ENCODE results near the gene ATP1A2. TPM values are rescaled to one million over a fixed set of nuclear protein-coding genes. Genes with fewer than 3 reads are reported as not detected.

The ATP1A2 gene
- total RNA-seq, 1 donor = 0.27 TPM

- H3K4me3 ChIP-seq (ENCODE audit: low read depth, low read length) = no peak overlapping the region
- DNase-seq (ENCODE audit: low read depth) = peak; percentile 7
- TF ChIP-seq CTCF (IDR thresholded peaks at IDR 0.05; ENCODE audit: insufficient read depth, low read length) = peak; percentile 10
Observed at GRCh38 chr1:160163615-160164014, 48.1 kb downstream of the ATP1A2 start.

- TF ChIP-seq CTCF (IDR thresholded peaks at IDR 0.05; ENCODE audit: insufficient read depth, low read length) = no peak
- no peak overlapping the region for H3K4me3 ChIP-seq (ENCODE audit: low read depth, low read length)
- no peak for DNase-seq (ENCODE audit: low read depth)
Observed at GRCh38 chr1:160164121-160164520, 48.6 kb downstream of the ATP1A2 start.

GRCh38 chr1:160166166-160166868 lies 50.8 kb downstream of the ATP1A2 start:
- no peak for DNase-seq (ENCODE audit: low read depth)
- H3K4me3 ChIP-seq (ENCODE audit: low read depth, low read length) = no peak overlapping the region
- no peak for TF ChIP-seq CTCF (IDR thresholded peaks at IDR 0.05; ENCODE audit: insufficient read depth, low read length)

GRCh38 chr1:160167056-160167455 lies 51.5 kb downstream of the ATP1A2 start:
- no peak overlapping the region for H3K4me3 ChIP-seq (ENCODE audit: low read depth, low read length)
- no peak for DNase-seq (ENCODE audit: low read depth)
- no peak for TF ChIP-seq CTCF (IDR thresholded peaks at IDR 0.05; ENCODE audit: insufficient read depth, low read length)

GRCh38 chr1:160167580-160167979 lies 52.0 kb downstream of the ATP1A2 start:
- DNase-seq (ENCODE audit: low read depth) = no peak
- no peak for TF ChIP-seq CTCF (IDR thresholded peaks at IDR 0.05; ENCODE audit: insufficient read depth, low read length)
- H3K4me3 ChIP-seq (ENCODE audit: low read depth, low read length) = no peak overlapping the region

- no peak overlapping the region for H3K4me3 ChIP-seq (ENCODE audit: low read depth, low read length)
- DNase-seq (ENCODE audit: low read depth) = no peak
- no peak for TF ChIP-seq CTCF (IDR thresholded peaks at IDR 0.05; ENCODE audit: insufficient read depth, low read length)
Observed at GRCh38 chr1:160168016-160168415, 52.5 kb downstream of the ATP1A2 start.

Data from fibroblast of the aortic adventitia (primary cell).